CD14-positive monocyte (primary cell): ENCODE data around the gene IMPACT. TPM values are rescaled to one million over a fixed set of nuclear protein-coding genes. Genes with fewer than 3 reads are reported as not detected.

Source experiments
- DNase-seq, 3 donors: peaks; one replicate each; pipeline ENCODE4 v3.0.0-alpha.2; 2011 to 2022
- H2AFZ ChIP-seq: 2 replicates; pipeline ENCODE4 v1.6.0; 2012; ENCODE audit warnings: mild to moderate bottlenecking, low read depth, low read length, inconsistent platforms; ENCODE audit not compliant: insufficient read depth, poor library complexity, severe bottlenecking
- H3K27ac ChIP-seq, 2 donors: 1 replicate in 1 of 2; 2 replicates in 1 of 2; pipeline ENCODE4 v1.5.1; 2012 to 2013; ENCODE audit warnings: low read length in 2 of 2, control low read depth in 1 of 2, inconsistent platforms in 1 of 2, low read depth in 1 of 2, mild to moderate bottlenecking in 1 of 2
- H3K27me3 ChIP-seq, 2 donors: one replicate each; pipeline versions ENCODE4 v1.6.0 to v1.6.1; 2011 to 2013; ENCODE audit warnings: low read length in 2 of 2; ENCODE audit not compliant: control insufficient read depth in 2 of 2, insufficient read depth in 2 of 2
- H3K36me3 ChIP-seq, 2 donors: replicated peaks in 1 of 2; 1 replicate in 1 of 2; 2 replicates in 1 of 2; pipeline versions ENCODE4 v1.5.1 to v1.6.1; 2012 to 2013; ENCODE audit warnings: low read length in 2 of 2, control low read depth in 1 of 2, inconsistent platforms in 1 of 2, mild to moderate bottlenecking in 1 of 2; ENCODE audit not compliant: insufficient read depth in 2 of 2, control insufficient read depth in 1 of 2
- H3K4me1 ChIP-seq, 2 donors: 1 replicate in 1 of 2; 2 replicates in 1 of 2; pipeline versions ENCODE4 v1.5.1 to v1.6.1; 2012 to 2013; ENCODE audit warnings: low read length in 2 of 2, control low read depth in 1 of 2, inconsistent platforms in 1 of 2, mild to moderate bottlenecking in 1 of 2, moderate library complexity in 1 of 2; ENCODE audit not compliant: insufficient read depth in 2 of 2, control insufficient read depth in 1 of 2
- H3K4me2 ChIP-seq: replicated peaks from 2 replicates; pipeline ENCODE3; 2012; ENCODE audit warnings: low read length, moderate library complexity, mild to moderate bottlenecking; ENCODE audit not compliant: poor library complexity, severe bottlenecking; ENCODE audit errors: extremely low read depth
- H3K4me3 ChIP-seq, 3 experiments: fragments of 200-600 bp in 1 of 3; sonication (generic) in 1 of 3; replicated peaks in 1 of 3; 1 replicate in 2 of 3; 2 replicates in 1 of 3; pipeline ENCODE4 v1.5.1; 2011 to 2013; ENCODE audit warnings: low read length in 3 of 3, mild to moderate bottlenecking in 3 of 3, control low read depth in 2 of 3, low read depth in 2 of 3, inconsistent platforms in 1 of 3, moderate library complexity in 1 of 3
- H3K79me2 ChIP-seq: 2 replicates; pipeline ENCODE4 v1.6.0; 2012; ENCODE audit warnings: mild to moderate bottlenecking, control low read depth, inconsistent platforms, low read length, moderate library complexity; ENCODE audit not compliant: insufficient read depth
- H3K9ac ChIP-seq: 2 replicates; pipeline ENCODE4 v1.6.0; 2017; ENCODE audit warnings: low read length, mild to moderate bottlenecking; ENCODE audit not compliant: insufficient read depth, poor library complexity, severe bottlenecking
- H3K9me3 ChIP-seq, 2 donors: replicated peaks in 1 of 2; 1 replicate in 1 of 2; 2 replicates in 1 of 2; pipeline versions ENCODE4 v1.5.1 to v1.6.1; 2012 to 2013; ENCODE audit warnings: low read length in 2 of 2, control low read depth in 1 of 2; ENCODE audit not compliant: control insufficient read depth in 1 of 2, insufficient read depth in 1 of 2
- H4K20me1 ChIP-seq: 2 replicates; pipeline ENCODE4 v1.6.0; 2012; ENCODE audit warnings: mild to moderate bottlenecking, low read length, control low read depth, moderate library complexity; ENCODE audit not compliant: insufficient read depth
- H3K27ac Mint-ChIP-seq, 7 donors: one replicate each; pipeline ENCODE4 v1.8.0; 2020; ENCODE audit warnings: mild to moderate bottlenecking in 7 of 7, mixed read lengths in 7 of 7, moderate library complexity in 6 of 7, inconsistent platforms in 2 of 7
- H3K27me3 Mint-ChIP-seq, 3 donors: one replicate each; pipeline ENCODE4 v1.8.0; 2021 to 2022; ENCODE audit warnings: low read depth in 3 of 3, mild to moderate bottlenecking in 3 of 3, mixed read lengths in 3 of 3, moderate library complexity in 3 of 3, inconsistent platforms in 1 of 3
- H3K36me3 Mint-ChIP-seq, 2 donors: one replicate each; pipeline ENCODE4 v1.8.0; 2020; ENCODE audit warnings: mixed read lengths in 2 of 2, inconsistent platforms in 1 of 2, mild to moderate bottlenecking in 1 of 2
- H3K4me1 Mint-ChIP-seq: one replicate; pipeline ENCODE4 v1.8.0; 2020; ENCODE audit warnings: mild to moderate bottlenecking, mixed read lengths
- H3K4me3 Mint-ChIP-seq, 2 donors: one replicate each; pipeline ENCODE4 v1.8.0; 2020; ENCODE audit warnings: mild to moderate bottlenecking in 2 of 2, mixed read lengths in 2 of 2, moderate library complexity in 1 of 2
- H3K9me3 Mint-ChIP-seq, 7 donors: one replicate each; pipeline ENCODE4 v1.8.0; 2020 to 2022; ENCODE audit warnings: mixed read lengths in 7 of 7, mild to moderate bottlenecking in 6 of 7, moderate library complexity in 6 of 7, inconsistent platforms in 2 of 7
- CTCF ChIP-seq: fragments of 200-600 bp; IDR thresholded peaks from one replicate; pipeline ENCODE4 v1.8.0; 2022; ENCODE audit warnings: antibody characterized with exemption, mild to moderate bottlenecking
- WGBS: methylation state at CpG from one replicate; pipeline ENCODE4 v1.1.5; 2013; ENCODE audit warnings: missing lambda C conversion rate; ENCODE audit not compliant: insufficient coverage; 5-methylcytosine and 5-hydroxymethylcytosine counted together
- intact Hi-C, 2 donors: fragments of 100-400 bp; cut with micrococcal nuclease; formaldehyde crosslinking; loops; one replicate each; pipeline versions ENCODE4 v1.15.0 to v1.15.1; 2023
- polyA plus RNA-seq, 3 donors: library from polyadenylated mRNA; depleted of rRNA in 1 of 3; unstranded in 2 of 3; stranded (reverse) in 1 of 3; fragments of 300-500 nt in 2 of 3; fragments of >200 nt in 1 of 3; fragmentation: Illumina TruSeq in 2 of 3; gene quantifications; 1 replicate in 2 of 3; 2 replicates in 1 of 3; pipeline ENCODE4 v1.2.3, GENCODE V29; 2012 to 2021

The IMPACT gene
- polyA plus RNA-seq, 3 donors, result 8.9 to 19.7 (median 15.8) TPM

DNA sequence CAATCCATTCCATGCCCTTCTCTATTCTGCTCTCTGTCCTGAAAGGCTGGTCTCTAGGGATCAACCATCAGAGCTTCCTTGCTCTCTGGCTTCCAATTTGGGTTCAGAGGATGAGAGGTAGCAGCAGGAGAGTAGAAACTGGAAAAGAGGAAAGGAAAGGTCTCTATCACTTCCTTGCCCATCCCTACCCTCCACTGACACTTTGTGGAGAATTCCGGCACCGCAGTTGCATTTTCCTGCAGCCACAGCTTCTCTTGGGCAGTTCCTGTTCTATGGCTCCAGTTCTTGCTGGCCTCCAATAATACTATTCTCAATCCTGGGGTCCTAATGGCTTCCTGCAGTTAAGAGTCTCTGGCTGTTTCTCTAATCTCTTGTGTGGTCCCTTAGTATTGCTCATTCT is 13.3 kb upstream of the IMPACT start:
- TF ChIP-seq CTCF, result no peak
- Histone ChIP-seq H3K4me1 (no peaks in the 10 kb centered on the region), H3K9ac (no peak overlapping the region), H3K36me3 (no peaks in the 10 kb centered on the region), H3K27ac (no peak overlapping the region), H3K27me3 (no peaks in the 10 kb centered on the region), H2AFZ (no peak overlapping the region), H3K4me2 (no peak overlapping the region), H3K9me3 (no peaks in the 10 kb centered on the region), H3K79me2 (no peaks in the 10 kb centered on the region), H4K20me1 (no peaks in the 10 kb centered on the region), H3K4me3 (no peak overlapping the region)
- no peak overlapping the region for H3K4me3 Mint-ChIP-seq
- peaks cover 4 to 7% (median 7%) of the 10 kb centered on the region in 3 donors for H3K27me3 Mint-ChIP-seq
- WGBS, result 89% methylated on average over 2 of the region's 2 CpGs
- H3K4me1 Mint-ChIP-seq, result no peaks in the 10 kb centered on the region
- H3K27ac Mint-ChIP-seq, result peak overlapping the region in 1 of 7 donors; percentile 26
- peak in 1 of 3 donors; percentile 18 for DNase-seq
- H3K9me3 Mint-ChIP-seq, result no peaks in the 10 kb centered on the region
- intact Hi-C loops, result no loop called here
- H3K36me3 Mint-ChIP-seq, result no peaks in the 10 kb centered on the region

DNA sequence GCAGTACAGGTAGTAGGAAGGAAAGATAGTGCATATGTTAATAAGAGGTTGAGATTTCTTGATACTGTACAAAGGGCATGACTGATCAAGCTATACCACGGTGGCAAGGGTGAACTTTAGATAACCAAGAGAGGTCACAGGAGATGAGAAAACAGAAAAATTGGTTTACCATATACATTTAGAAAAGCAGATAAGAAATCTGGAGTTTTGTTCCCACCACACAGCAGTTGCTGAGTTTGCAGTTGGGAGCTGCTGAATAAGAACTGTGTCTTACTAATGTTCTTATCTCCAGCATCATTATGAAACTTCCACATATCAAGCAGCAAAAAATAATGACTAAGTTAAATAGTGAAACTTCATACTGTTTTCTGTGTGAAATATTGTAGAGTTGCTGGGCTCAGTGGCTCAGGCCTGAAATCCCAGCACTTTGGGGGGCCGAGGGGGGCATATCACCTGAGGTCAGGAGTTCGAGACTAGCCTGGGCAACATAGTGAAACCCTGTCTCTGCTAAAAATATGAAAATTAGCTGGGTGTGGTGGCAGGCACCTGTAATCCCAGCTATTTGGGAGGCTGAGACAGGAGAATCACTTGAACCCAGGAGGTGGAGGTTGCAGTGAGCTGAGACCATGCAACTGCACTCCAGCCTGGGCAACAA is 12.0 kb upstream of the IMPACT start:
- Histone ChIP-seq H3K9ac (no peak overlapping the region), H3K27ac (no peak overlapping the region), H3K9me3 (no peaks in the 10 kb centered on the region), H3K27me3 (no peaks in the 10 kb centered on the region), H3K4me2 (no peak overlapping the region), H2AFZ (no peak overlapping the region), H3K36me3 (no peaks in the 10 kb centered on the region), H3K79me2 (no peaks in the 10 kb centered on the region), H4K20me1 (no peaks in the 10 kb centered on the region), H3K4me3 (no peak overlapping the region), H3K4me1 (no peaks in the 10 kb centered on the region)
- no peak for TF ChIP-seq CTCF
- no peaks in the 10 kb centered on the region for H3K36me3 Mint-ChIP-seq
- intact Hi-C loops, result no loop called here
- no peak for DNase-seq
- no peak overlapping the region for H3K27ac Mint-ChIP-seq
- H3K27me3 Mint-ChIP-seq, result peaks cover 4 to 8% (median 7%) of the 10 kb centered on the region in 3 donors
- no peak overlapping the region for H3K4me3 Mint-ChIP-seq
- 97% methylated on average over 2 of the region's 3 CpGs for WGBS
- no peaks in the 10 kb centered on the region for H3K9me3 Mint-ChIP-seq
- H3K4me1 Mint-ChIP-seq, result no peaks in the 10 kb centered on the region
